ENCODE results near the gene CFAP74.

DNA sequence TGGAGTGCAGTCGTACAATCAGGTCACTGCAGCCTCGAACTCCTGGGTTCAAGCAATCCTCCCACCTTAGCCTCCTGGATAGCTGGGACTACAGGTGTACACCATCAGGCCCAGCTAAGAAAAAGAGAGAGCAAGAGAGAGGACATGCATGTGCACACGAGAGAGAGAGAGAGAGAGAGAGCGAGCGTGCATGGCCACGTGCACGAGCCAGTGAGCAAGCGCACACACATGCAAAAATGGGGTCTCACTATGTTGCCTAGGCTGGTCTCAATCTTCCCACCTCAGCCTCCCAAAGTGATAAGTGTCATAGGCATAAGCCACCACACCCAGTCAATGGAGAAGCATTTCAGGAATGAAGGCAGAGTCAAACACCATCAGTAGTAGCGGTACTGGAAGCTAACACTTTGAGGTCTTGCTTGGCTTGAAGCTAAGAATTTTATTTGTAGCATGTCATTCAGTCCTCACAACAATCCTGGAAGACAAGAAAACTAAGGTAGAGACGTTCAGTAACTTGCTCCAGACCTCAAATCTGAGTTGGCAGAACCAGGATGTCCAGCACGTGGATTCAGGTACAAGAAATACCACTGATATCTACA lies 127.2 kb downstream of the CFAP74 start:
- TF ChIP-seq POLR2A (IDR thresholded peaks at IDR 0.05), result no peak
- TF ChIP-seq, protein P1, sequence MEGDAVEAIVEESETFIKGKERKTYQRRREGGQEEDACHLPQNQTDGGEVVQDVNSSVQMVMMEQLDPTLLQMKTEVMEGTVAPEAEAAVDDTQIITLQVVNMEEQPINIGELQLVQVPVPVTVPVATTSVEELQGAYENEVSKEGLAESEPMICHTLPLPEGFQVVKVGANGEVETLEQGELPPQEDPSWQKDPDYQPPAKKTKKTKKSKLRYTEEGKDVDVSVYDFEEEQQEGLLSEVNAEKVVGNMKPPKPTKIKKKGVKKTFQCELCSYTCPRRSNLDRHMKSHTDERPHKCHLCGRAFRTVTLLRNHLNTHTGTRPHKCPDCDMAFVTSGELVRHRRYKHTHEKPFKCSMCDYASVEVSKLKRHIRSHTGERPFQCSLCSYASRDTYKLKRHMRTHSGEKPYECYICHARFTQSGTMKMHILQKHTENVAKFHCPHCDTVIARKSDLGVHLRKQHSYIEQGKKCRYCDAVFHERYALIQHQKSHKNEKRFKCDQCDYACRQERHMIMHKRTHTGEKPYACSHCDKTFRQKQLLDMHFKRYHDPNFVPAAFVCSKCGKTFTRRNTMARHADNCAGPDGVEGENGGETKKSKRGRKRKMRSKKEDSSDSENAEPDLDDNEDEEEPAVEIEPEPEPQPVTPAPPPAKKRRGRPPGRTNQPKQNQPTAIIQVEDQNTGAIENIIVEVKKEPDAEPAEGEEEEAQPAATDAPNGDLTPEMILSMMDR (IDR thresholded peaks at IDR 0.05), result no peak
